ENCODE results near the gene COL26A1. TPM values are rescaled to one million over a fixed set of nuclear protein-coding genes. Genes with fewer than 3 reads are reported as not detected.

COL26A1 gene
- total RNA-seq, 1 donor from 2014 or later: not detected

DNA sequence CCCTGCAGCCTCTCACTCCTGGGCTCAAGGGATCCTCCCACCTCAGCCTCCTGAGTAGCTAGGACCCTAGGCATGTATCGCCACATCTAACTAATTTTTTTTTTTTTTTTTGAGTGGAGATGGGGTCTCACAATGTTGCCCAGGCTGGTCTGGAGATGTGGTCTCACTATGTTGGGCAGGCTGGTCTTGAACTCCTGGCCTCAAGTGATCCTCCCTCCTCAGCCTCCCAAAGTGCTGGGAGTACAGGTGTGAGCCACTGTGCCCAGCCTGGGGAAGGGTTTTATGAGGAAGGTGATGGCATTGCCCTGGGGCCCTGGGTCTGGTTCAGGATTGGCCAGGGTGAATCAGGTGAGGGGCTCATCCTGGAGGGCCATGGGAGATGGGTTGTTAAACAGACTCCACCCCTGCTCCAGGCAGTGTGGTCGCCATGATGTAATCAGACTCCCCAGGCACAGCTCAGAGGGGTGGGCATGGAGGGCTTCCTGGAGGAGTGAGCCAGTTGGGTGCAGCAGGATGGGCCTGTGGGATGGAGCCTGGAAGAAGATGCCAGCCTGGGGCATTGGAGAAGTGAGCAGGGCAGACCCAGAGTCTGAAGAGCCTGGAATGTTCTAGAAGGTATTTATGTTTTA lies 183.7 kb downstream of the COL26A1 start:
- Mint-ChIP-seq H3K27me3 (peaks cover 7% of the 10 kb centered on the region), H3K27ac (no peak overlapping the region), H3K4me3 (no peak overlapping the region), H3K9me3 (no peaks in the 10 kb centered on the region), H3K4me1 (no peaks in the 10 kb centered on the region), H3K36me3 (ENCODE audit: low read depth) (no peaks in the 10 kb centered on the region)
- no peak for DNase-seq
- POLR2A ChIA-PET: no interaction called here
- intact Hi-C loops (cut with micrococcal nuclease): no loop called here
- no peak for ATAC-seq (ENCODE audit: low read depth)
- TF ChIP-seq, protein P1, sequence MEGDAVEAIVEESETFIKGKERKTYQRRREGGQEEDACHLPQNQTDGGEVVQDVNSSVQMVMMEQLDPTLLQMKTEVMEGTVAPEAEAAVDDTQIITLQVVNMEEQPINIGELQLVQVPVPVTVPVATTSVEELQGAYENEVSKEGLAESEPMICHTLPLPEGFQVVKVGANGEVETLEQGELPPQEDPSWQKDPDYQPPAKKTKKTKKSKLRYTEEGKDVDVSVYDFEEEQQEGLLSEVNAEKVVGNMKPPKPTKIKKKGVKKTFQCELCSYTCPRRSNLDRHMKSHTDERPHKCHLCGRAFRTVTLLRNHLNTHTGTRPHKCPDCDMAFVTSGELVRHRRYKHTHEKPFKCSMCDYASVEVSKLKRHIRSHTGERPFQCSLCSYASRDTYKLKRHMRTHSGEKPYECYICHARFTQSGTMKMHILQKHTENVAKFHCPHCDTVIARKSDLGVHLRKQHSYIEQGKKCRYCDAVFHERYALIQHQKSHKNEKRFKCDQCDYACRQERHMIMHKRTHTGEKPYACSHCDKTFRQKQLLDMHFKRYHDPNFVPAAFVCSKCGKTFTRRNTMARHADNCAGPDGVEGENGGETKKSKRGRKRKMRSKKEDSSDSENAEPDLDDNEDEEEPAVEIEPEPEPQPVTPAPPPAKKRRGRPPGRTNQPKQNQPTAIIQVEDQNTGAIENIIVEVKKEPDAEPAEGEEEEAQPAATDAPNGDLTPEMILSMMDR (IDR thresholded peaks at IDR 0.05): no peak
- CTCF ChIA-PET: no interaction called here

DNA sequence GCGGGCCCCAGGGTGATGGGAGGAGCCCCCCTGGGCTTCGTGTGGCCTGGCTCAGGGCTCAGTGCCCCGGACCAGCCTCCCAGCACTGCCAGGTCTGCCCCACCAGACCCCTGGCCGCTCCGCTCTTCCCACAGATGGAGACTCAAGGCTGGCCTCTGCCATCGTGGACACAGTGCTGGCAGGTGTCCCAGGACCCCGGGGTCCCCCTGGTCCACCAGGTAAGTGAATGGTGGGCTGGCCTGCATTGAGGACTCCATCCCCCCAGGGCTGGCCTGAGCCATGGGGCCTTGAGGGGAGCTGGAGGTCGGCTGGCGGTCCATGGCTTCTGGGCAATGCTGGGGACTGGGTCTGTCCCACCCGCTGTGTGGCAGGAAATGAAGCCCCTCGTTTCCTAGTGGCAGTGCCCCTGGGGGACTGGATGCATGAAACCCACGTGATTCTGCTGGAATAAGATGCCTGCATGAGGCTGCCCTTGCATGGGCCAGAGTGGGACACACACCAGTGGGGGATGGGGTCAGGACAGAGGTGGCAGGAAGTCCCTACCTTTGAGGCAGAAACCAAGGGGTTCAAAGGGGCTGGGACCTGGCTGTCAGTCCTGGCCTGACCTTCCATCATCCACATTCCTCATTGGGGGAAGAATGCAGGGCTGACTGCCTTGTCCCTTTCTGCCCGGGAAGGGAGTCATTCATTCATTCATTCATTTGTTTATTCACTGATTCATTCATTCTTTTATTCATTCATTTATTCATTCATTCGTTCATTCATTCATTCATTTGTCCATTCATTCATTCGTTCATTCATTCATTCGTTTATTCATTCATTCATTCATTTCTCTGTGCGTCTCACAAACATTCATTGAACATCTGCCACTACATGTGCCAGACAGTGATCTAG lies 184.6 kb downstream of the COL26A1 start:
- H3K36me3 Mint-ChIP-seq (ENCODE audit: low read depth): no peaks in the 10 kb centered on the region

DNA sequence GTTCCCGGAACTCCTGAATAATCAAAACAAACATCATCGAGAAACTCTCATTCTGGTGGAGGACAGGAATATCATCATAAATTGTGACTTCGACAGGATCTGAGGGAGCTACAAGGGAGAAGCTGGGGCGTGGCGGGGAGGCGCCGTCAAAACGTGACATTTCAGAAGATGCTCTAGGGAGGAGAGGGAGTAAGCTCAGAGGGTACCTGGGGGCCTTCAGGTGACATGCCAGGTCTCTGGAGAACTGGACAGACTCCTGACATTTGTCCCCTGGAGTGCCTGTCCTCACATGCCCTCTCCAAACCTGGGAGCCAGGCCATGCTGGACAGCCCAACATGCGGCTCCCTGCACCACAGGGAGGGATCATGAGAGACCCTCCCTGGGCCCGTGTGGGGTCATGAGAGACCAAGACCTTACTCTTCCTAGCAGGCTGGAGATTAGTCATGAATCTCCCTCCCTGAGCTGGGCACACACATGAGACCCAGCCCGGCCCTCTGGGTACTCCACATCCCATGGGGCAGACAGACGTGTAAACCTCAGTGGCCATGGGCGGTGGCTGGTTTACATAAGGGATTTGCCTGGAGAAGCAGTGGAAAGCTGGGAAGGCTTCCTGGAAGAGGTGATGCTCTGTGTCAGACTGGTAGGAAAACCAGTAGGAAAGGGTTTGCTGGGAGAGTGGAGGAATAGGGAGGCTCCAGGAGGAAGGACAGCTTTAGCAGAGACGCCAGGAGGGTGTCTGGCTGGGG lies 185.4 kb downstream of the COL26A1 start:
- no peaks in the 10 kb centered on the region for H3K9me3 Mint-ChIP-seq
- intact Hi-C loops (cut with micrococcal nuclease): no loop called here
- H3K27ac Mint-ChIP-seq: no peak overlapping the region

More for the DNA sequence above, 184.6 kb downstream of the COL26A1 start:
- DNase-seq: no peak
- Mint-ChIP-seq H3K4me1 (no peaks in the 10 kb centered on the region), H3K4me3 (no peak overlapping the region), H3K27ac (no peak overlapping the region), H3K27me3 (peaks cover 11% of the 10 kb centered on the region), H3K9me3 (no peaks in the 10 kb centered on the region)
- TF ChIP-seq, protein P1 (IDR thresholded peaks at IDR 0.05): no peak
- ChIA-PET POLR2A (no interaction called here), CTCF (no interaction called here)
- intact Hi-C loops (cut with micrococcal nuclease): no loop called here
- no peak for ATAC-seq (ENCODE audit: low read depth)

DNA sequence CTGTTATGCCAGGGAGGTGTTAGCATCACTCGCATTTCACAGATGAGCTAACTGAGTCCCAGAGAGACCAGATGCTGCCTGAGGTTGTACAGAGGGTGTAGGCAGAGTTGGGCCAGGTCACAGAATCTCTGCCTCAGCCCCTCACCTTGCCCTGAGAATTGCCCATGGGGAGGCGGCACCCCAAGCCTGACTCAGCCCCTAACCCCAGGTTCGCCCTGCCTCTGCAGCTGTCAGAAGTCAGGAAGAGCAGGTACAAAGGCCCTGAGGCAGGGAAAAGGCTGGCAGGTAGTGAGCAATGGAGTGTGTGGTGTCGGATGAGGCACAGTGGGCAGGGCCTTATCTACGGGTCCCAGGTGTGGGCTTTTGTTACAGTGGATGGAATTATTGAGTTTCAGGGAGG lies 187.1 kb downstream of the COL26A1 start:
- Mint-ChIP-seq H3K27me3 (peaks cover 14% of the 10 kb centered on the region), H3K4me1 (no peaks in the 10 kb centered on the region), H3K9me3 (no peaks in the 10 kb centered on the region), H3K36me3 (ENCODE audit: low read depth) (no peaks in the 10 kb centered on the region), H3K4me3 (no peak overlapping the region), H3K27ac (no peak overlapping the region)
- ChIA-PET CTCF (no interaction called here), POLR2A (no interaction called here)
- intact Hi-C loops (cut with micrococcal nuclease): no loop called here
- TF ChIP-seq, protein P1 (IDR thresholded peaks at IDR 0.05): no peak
- ATAC-seq (ENCODE audit: low read depth) (no peak), DNase-seq (no peak)

More for the DNA sequence above, 185.4 kb downstream of the COL26A1 start:
- Mint-ChIP-seq H3K4me3 (no peak overlapping the region), H3K27me3 (peaks cover 10% of the 10 kb centered on the region), H3K36me3 (ENCODE audit: low read depth) (no peaks in the 10 kb centered on the region), H3K4me1 (no peaks in the 10 kb centered on the region)
- ChIA-PET CTCF (no interaction called here), POLR2A (no interaction called here)
- no peak for ATAC-seq (ENCODE audit: low read depth)
- TF ChIP-seq, protein P1 (IDR thresholded peaks at IDR 0.05): no peak
- no peak for DNase-seq

Measured in activated B cell treated with CpG ODN at 0.5 μM for 24 hours (primary cell).